NT2/D1 (cell line): ENCODE results near the gene SPACA5.

Experiments used
- DNase-seq: peaks from one replicate; pipeline ENCODE4 v3.0.0-alpha.2; 2011; ENCODE audit warnings: low read depth, low spot score
- H3K27me3 ChIP-seq: 2 replicates; pipeline ENCODE4 v1.6.0; 2011; ENCODE audit warnings: mild to moderate bottlenecking; ENCODE audit not compliant: insufficient read length, insufficient read depth
- H3K36me3 ChIP-seq: 2 replicates; pipeline ENCODE4 v1.6.1; 2011; ENCODE audit warnings: mild to moderate bottlenecking, low read length, mixed read lengths; ENCODE audit not compliant: insufficient read depth, insufficient read length
- H3K4me1 ChIP-seq: 2 replicates; pipeline ENCODE4 v1.5.1; 2011; ENCODE audit not compliant: insufficient read depth, insufficient read length
- H3K4me3 ChIP-seq: 2 replicates; pipeline ENCODE4 v1.5.1; 2011; ENCODE audit warnings: low read depth; ENCODE audit not compliant: insufficient read length
- H3K9ac ChIP-seq: 2 replicates; pipeline ENCODE4 v1.6.0; 2011; ENCODE audit warnings: low read depth; ENCODE audit not compliant: insufficient read length
- H3K9me3 ChIP-seq: 2 replicates; pipeline ENCODE4 v1.5.1; 2011; ENCODE audit warnings: mild to moderate bottlenecking, low read length; ENCODE audit not compliant: insufficient read depth
- SUZ12 ChIP-seq: IDR thresholded peaks from 2 replicates; pipeline ENCODE4 v1.6.1; 2011; ENCODE audit not compliant: insufficient read length, insufficient read depth; ENCODE audit errors: extremely low read depth
- YY1 ChIP-seq: IDR thresholded peaks from 2 replicates; pipeline ENCODE4 v1.6.1; 2011; ENCODE audit not compliant: insufficient read length, insufficient read depth
- ZNF274 ChIP-seq: IDR thresholded peaks from 2 replicates; pipeline ENCODE4 v1.6.1; 2011; ENCODE audit warnings: mild to moderate bottlenecking, low read depth, low read length

Gene SPACA5

DNA sequence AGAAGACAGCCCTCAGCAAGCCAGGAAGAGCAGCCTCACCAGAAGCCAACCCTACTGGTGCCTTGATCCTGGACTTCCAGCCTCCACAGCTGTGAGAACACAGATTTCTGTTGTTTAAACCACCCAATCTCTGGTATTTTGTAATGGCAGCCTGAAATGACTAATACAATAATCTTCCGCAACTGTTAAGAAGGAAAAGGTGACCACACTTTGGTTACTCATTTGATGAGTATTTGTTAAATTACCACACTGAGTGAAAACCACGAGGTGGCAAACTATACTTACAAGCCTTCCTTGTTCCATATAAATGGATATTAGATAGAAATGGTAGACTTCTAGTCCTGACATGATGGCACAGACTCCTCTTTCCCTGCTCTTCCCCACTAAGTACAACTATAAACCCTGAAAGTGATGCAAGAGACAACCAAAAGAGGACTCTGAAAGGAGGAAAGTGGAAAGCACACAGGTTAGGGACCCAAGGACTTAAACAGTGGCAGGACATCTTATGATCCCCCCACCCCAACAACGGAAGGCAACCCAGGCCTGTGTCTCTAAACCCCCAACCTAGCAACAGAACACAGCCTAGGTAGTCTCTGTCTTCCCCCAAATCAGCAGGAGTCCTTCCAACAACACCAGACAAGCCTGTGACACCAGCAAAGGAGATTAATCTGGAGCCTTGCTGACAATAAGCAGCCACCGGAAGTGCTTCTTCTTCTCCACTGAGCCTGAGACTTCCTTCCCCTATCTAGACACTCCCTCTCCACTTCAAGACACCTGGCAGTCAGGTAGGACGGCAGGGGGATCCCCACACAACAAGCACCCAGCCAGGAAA lies 15.3 kb upstream of the SPACA5 start:
- DNase-seq = no peak
- H3K9ac ChIP-seq = no peak overlapping the region
- no peak for TF ChIP-seq ZNF274
- H3K4me3 ChIP-seq = no peak overlapping the region
- peaks cover 38% of the 10 kb centered on the region for H3K36me3 ChIP-seq
- no peaks in the 10 kb centered on the region for H3K27me3 ChIP-seq
- H3K9me3 ChIP-seq = no peaks in the 10 kb centered on the region; the same call in 1 of the 2 replicates
- H3K4me1 ChIP-seq = no peaks in the 10 kb centered on the region

DNA sequence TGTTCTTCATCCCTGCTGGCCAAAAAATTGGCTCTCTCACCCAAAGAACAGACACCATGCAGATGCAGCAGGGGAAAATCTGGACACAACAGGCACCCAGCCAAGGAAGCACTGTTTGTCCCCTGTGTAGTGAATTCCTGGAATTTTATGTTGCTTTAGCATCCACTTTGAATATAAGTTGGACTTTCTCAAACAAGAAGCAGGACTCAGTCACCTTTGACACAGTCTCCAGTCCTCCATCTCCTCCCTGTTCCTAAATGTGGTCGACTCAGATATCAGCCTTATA lies 14.8 kb upstream of the SPACA5 start:
- peaks cover 39% of the 10 kb centered on the region for H3K36me3 ChIP-seq
- no peak for DNase-seq
- H3K4me1 ChIP-seq = no peaks in the 10 kb centered on the region
- H3K27me3 ChIP-seq = no peaks in the 10 kb centered on the region
- no peak overlapping the region for H3K4me3 ChIP-seq
- no peaks in the 10 kb centered on the region; the same call in 1 of the 2 replicates for H3K9me3 ChIP-seq
- no peak for TF ChIP-seq YY1
- no peak for TF ChIP-seq SUZ12
- TF ChIP-seq ZNF274 = no peak
- H3K9ac ChIP-seq = no peak overlapping the region

- Histone ChIP-seq H3K27me3 (no peaks in the 10 kb centered on the region), H3K36me3 (peaks cover 36% of the 10 kb centered on the region), H3K4me3 (no peak overlapping the region), H3K9me3 (no peaks in the 10 kb centered on the region; the same call in 1 of the 2 replicates), H3K9ac (no peak overlapping the region), H3K4me1 (no peaks in the 10 kb centered on the region)
- TF ChIP-seq ZNF274 = no peak
- TF ChIP-seq YY1 = no peak
- TF ChIP-seq SUZ12 = no peak
- DNase-seq = no peak
Measured at GRCh38 chrX:47992669-47993068, 14.1 kb upstream of the SPACA5 start.

- no peak overlapping the region for H3K9ac ChIP-seq
- no peaks in the 10 kb centered on the region for H3K9me3 ChIP-seq
- no peak overlapping the region for H3K4me3 ChIP-seq
- no peak for DNase-seq
- H3K36me3 ChIP-seq = peaks cover 36% of the 10 kb centered on the region
- H3K27me3 ChIP-seq = no peaks in the 10 kb centered on the region
- no peaks in the 10 kb centered on the region for H3K4me1 ChIP-seq
- TF ChIP-seq SUZ12 (no peak), YY1 (no peak), ZNF274 (no peak)
Measured at GRCh38 chrX:48001260-48001659, 5.5 kb upstream of the SPACA5 start.

- TF ChIP-seq ZNF274 = no peak
- H3K9me3 ChIP-seq = no peaks in the 10 kb centered on the region
- no peak for DNase-seq
- H3K4me1 ChIP-seq = no peaks in the 10 kb centered on the region
- H3K9ac ChIP-seq = no peak overlapping the region
- peaks cover 25% of the 10 kb centered on the region for H3K36me3 ChIP-seq
- H3K27me3 ChIP-seq = no peaks in the 10 kb centered on the region
- H3K4me3 ChIP-seq = no peak overlapping the region
Measured at GRCh38 chrX:48002319-48002718, 4.5 kb upstream of the SPACA5 start.

GRCh38 chrX:48002929-48003328 lies 3.9 kb upstream of the SPACA5 start:
- Histone ChIP-seq H3K4me1 (no peaks in the 10 kb centered on the region), H3K9ac (no peak overlapping the region), H3K4me3 (peak overlapping the region; percentile 89), H3K36me3 (peaks cover 25% of the 10 kb centered on the region), H3K9me3 (no peaks in the 10 kb centered on the region), H3K27me3 (no peaks in the 10 kb centered on the region)
- TF ChIP-seq ZNF274 = no peak
- TF ChIP-seq YY1 = no peak
- no peak for TF ChIP-seq SUZ12
- DNase-seq = no peak

DNA sequence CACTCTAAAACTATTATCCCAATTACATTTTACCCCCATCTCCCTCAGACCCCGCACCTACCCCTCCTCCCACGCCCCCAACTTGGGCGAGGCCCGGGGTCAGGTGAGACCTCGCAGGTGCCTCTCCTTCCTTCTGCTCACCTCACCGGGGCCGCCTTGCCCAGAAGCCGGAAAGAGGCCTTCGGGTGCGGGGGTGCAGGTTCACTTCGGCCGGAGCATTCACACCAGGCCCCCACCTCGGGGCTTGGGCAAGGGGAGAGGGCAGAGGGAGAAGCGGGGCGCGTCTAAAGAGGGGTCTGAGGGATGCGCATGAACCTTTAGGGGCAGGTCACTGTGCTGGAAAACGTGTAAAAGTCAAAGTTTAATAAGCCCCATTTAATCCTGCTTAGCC lies 3.4 kb upstream of the SPACA5 start:
- Histone ChIP-seq H3K27me3 (no peaks in the 10 kb centered on the region), H3K4me3 (peak overlapping the region; percentile 89), H3K4me1 (no peaks in the 10 kb centered on the region), H3K36me3 (peaks cover 25% of the 10 kb centered on the region), H3K9ac (peak overlapping the region; percentile 88), H3K9me3 (no peaks in the 10 kb centered on the region)
- no peak for TF ChIP-seq ZNF274
- no peak for TF ChIP-seq SUZ12
- no peak for TF ChIP-seq YY1
- no peak for DNase-seq
